Islet of Langerhans (tissue), 1 donor: ENCODE measurements around the gene CUL7.
"Not testable (repeated sequence)": the region's sequence is repeated elsewhere in the genome, so short reads cannot be mapped to it uniquely, and the experiment has no call there.

ENCODE experiments used
- FAIRE-seq: peaks from one replicate; lab custom pipeline; 2011; peaks lifted over from hg19 to GRCh38; lab: Jason Lieb, UNC

The CUL7 gene

DNA sequence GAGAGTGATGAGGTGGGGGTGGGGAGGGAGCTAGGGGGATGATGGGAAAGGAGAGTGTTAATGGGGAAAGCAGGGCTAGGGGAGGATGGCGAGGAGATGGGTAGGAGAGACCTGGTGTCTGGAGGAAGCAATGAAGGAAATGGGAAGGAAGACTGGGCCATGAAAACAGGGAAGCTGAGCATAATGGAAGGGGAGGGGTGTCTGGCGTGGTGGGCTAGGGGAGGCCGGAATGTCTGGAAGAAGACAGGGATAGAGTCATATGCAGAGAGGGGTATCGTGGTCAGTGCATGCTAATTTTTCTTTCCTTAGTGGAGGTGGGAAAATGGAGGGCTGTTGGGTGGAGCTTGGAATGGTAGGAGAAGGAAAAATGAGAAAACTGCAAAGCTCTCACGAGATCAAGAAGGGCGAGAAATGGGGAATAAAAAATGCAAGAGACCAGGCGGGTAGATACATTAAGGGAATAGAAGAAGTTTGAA lies 39.2 kb downstream of the CUL7 start:
- FAIRE-seq, result no peak

DNA sequence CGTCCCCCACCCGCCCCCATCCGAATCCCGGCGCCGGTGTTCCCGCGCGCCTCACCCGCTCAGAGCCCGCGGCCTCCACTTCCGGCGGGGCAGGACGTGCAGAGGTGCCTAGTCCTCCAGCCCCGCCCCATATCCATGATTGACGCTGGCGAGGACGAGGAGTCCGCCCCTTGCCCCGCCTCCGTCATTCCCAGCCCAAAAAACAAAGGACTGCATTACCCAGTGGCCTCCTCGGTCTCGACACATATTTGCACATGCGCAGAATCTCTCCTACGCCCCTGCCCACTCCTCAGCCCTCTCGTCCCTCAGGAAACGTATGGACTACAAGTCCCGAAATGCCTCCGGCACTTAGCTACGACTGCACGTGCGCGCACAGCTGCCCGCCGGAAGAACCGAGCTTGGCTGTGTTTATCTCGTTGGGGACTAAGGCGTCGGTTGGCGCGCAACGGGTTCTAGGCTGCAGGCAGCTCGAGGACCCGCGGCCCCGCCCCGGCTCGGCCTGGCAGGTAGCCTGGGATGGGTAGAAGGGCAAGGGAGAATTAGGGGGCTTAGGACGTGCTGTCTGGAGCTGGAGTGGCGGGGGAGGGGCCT lies 39.7 kb downstream of the CUL7 start, which contains the start of the genes KLHDC3 and MEA1:
TSS of gene KLHDC3 (plus strand) at position 407 of the 591 bp plus-strand sequence. CDS start 2,944 bp downstream, outside the sequence.
TSS of gene MEA1 (minus strand) at position 104 of the 591 bp plus-strand sequence. CDS start 133 bp downstream, outside the sequence.
- FAIRE-seq, result peak; percentile 96

DNA sequence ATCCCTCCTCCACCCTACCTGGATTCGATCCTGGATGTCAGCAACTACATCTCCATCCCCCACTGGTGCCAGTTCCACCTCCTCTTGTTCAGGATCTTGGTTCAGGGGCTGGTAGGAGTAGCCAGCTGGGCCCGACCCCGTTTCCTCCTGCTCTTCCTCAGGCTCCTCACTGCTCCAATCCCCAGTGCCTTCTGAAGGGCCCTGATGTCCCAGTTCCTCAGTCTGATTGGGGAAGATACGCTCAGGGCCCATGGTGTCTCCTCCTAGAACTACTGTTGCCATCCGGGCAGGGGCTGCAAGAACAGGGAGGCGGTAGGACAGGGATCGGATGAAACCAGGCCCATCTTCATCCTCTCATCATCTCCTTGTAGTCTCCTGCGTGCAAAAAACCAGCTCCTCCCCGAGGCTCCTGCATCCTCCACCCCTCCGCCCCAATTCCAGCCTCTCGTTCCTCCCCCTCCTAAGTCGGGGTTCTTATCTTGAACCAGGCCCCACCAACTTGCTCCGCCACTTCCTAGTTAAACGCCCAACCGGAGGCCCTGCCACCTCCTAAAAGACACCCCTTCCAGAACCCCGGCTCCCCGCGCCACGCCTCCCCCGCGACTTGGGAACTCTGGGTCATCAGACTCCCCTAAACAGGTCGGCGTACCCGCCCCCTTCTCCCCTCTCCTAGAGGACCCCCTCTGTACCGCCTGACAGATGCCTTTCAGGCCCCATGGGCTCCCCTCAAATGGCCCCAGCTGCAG lies 40.4 kb downstream of the CUL7 start:
- no peak for FAIRE-seq

DNA sequence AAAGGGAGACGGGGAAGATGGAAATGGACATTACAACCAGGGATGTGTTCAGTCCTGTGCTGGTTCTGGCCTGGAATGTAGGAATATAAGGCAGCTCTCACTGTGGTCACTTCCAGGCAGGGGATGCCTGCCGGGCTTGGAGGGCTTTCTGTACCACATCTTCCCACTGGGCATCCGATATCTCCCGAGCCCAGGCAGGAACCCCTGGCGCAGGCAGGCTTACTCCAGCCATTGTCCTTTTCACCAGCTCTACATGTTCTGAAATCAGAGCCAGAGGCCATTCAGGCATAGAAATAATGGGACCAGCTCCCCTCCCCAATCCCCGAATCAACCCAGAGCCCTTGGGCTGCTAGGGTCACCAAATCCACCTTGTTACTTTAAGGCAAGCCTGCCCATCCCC lies 41.3 kb downstream of the CUL7 start:
- no peak for FAIRE-seq

DNA sequence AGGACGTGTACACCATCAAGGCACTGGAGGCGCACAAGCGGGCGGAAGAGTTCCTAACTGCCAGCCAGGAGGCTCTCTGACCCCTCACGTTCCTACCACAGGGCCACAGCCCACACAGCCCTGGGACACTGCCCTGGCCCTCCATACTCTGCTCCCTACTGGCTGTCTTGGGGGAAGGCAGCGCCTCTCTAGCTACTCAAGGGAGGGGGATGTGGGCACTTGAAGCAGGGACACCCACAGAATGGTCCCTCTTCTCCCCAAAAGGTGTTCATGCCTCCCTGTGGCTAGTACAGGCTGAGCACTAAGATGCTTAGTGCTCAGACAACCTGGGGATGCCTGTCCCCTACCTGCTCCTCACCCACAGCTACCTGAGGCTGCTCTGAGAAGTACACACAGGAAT lies 42.4 kb downstream of the CUL7 start:
- no peak for FAIRE-seq

DNA sequence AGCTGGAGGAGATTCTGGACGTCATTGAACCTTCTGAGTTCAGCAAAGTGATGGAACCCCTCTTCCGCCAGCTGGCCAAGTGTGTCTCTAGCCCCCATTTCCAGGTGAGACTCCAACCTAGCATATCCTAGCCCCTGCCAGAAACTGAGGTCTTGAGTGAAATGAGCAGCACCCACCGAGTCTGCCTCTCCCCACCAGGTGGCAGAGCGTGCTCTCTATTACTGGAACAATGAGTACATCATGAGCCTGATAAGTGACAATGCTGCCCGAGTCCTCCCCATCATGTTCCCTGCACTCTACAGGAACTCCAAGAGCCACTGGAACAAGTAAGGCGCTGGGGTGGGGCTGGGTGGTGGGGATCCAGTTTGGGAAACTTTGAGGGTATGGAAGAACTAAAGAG lies 44.5 kb downstream of the CUL7 start:
- FAIRE-seq, result no peak

DNA sequence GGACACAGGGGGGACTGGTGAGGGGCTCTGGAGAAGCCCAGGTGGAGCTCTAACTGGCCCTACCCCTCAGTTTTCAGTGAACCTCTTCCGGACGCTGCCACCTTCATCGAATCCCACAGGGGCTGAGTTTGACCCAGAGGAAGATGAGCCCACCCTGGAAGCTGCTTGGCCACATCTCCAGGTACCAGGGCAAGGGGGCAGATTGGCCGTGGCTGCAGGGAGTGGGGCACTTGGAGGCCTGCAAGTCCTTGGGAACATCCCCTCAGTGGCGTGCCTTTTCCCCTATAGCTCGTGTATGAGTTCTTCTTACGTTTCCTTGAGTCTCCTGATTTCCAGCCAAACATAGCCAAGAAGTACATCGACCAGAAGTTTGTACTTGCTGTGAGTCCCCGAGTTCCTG lies 46.5 kb downstream of the CUL7 start:
- no peak for FAIRE-seq

DNA sequence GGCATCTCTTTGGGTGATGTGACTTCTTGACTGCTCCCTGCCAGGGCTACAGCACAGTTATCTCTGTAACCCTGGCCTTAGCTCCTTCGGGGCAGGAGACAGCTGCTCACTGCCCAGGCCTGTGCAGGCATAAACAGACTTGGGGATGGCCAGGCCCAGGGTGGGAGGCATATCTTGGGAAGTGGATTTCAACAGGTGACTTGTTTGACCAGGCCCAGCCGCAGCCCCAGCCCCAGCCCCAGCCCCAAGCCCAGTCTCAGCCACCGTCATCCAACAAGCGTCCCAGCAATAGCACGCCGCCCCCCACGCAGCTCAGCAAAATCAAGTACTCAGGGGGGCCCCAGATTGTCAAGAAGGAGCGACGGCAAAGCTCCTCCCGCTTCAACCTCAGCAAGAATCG lies 47.4 kb downstream of the CUL7 start:
- FAIRE-seq, result no peak

DNA sequence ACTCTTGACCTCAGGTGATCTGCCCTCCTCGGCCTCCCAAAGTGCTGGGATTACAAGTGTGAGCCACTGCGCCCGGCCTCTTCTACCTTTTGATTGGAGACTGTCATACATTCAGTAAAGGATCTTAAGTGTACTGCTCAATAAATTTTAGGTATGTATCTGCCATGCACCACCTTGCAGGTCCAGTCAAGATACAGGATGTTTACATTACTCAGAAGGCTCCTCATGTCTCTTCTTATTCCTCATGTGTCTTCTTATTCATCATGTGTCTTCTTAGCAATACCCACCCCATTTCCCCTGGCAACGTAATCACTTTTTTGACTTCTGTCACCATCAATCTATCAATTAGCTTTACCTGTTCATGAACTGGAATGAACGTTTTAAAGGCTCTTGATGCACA lies 47.8 kb downstream of the CUL7 start:
- no peak for FAIRE-seq

DNA sequence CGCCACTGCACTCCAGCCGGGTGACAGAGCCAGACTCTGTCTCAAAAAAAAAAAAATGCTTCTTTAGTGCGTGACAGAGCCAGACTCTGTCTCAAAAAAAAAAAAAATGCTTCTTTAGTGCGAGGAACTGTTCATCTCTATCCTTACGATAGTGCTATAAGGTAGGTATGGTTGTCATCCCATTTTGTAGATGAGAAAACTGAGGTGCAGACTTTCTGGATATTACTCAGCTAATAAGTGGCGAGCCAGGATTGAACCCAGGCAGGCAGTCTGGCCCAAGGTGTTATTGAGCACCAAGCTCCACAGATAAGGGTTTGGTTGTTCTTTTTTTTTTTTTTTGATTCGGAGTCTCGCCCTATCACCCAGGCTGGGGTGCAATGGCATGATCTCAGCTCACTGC lies 51.8 kb downstream of the CUL7 start:
- FAIRE-seq, result no peak

DNA sequence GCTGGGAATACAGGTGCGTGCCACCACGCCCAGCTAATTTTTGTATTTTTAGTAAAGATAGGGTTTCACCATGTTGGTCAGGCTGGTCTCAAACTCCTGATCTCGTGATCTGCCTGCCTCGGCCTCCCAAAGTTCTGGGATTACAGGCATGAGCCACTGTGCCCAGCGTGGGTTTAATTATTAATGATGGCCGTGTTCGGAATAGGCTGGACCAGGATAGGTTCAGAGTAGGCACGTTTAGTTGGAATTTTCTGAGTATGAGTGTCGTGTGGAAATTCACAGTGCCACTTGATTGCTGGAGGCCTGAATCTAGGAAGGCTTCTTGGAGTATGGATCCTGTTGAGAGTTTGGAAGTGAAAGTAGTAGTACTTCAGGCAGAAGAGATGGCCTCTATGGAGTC lies 55.4 kb downstream of the CUL7 start:
- not testable (repeated sequence) for FAIRE-seq

DNA sequence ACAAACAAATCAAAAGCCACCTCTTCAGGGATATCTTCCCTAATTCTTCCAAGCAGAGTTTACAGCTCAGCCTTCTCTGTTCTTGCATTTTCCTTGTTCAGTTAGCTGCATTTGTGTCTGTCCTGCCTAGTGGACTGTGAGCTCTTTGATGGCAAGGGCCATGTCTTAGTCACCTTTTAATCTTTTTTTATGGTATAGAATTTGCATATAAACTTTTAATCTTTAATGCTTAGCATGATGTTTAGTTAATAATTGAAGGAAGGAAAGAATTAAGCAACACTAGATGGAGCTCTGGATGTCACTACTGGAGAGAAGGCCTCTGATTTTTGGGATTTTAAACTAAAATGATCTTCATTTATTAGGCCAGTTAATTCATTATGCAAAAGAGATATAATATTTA lies 57.1 kb downstream of the CUL7 start:
- no peak for FAIRE-seq

DNA sequence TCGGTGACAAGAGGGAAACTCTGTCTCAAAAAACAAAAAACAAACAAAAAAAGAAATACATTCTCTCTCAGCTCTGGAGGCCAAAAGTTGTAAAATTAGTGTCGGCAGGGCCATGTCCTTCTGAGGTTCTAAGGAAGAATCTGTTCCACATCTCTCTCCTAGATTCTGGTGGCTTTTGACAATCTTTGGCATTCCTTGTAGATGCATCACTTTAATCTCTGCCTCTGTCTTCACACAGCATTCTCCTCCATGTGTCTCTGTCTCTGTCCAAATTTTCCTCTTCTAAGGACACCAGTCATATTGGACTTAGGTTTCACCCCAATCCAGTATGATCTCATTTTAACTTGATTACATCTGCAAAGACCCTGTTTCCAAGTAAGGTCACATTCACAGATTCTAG lies 60.2 kb downstream of the CUL7 start:
- no peak for FAIRE-seq

DNA sequence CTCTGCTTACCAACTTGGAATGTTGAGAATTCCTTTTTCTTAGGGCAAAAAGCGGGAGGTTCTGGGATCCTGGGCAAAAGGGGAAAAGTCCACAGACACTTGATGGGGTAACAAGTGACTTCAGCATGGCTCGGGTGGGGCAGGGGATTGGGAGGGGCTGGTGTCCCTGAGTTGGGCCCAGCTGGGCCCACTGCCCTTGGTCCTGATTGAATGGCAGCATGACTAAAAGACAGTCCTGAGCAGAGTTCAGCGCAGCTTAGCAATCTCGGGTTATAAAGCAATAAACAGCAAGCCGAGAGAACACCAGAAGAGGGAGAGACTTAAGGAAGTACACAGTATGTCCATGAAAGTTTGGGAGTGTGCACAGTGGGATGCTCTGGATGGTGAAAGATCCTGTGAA lies 63.7 kb downstream of the CUL7 start:
- FAIRE-seq, result no peak

DNA sequence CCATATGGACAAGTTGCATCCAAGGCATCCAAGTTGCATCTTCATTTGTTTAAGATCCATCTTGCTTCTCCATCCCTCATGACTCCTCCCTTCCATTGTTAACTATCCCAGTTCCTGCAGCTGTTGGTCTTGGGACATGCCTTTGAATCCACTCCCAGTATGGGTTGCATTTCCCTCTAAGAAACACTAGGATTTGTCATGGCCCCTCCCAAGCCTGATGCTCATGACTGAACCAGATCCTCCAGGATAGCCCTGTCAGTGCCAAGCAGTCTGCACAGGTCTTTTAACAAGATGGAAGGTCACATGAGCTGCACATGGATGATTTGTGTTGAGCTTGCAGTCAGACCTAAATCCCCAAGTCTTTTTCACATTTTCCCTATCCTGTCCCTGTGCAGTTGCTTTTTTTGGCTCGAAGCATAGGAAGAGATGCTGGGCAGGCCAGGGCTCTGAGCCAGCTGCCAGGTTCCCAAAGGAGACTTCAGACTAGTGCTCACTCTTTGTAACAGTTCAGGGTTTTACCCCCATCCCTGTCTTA lies 65.1 kb downstream of the CUL7 start:
- no peak for FAIRE-seq
